OCI-LY3 (cell line): ENCODE results near the gene IQCH.

ENCODE experiments used
- H2AFZ ChIP-seq: fragments of 200-600, 300-600 bp; shearing (Covaris generic); 2 replicates; pipeline ENCODE4 v1.6.0; 2014; ENCODE audit warnings: antibody characterized with exemption, low read depth, low read length
- H3K27ac ChIP-seq: fragments of 200-600, 300-600 bp; sonication (generic); 2 replicates; pipeline ENCODE4 v1.5.1; 2014; ENCODE audit warnings: mild to moderate bottlenecking, low read length, moderate library complexity, mixed read lengths
- H3K27me3 ChIP-seq: fragments of 200-600, 300-600 bp; sonication (generic); 2 replicates; pipeline ENCODE4 v1.6.1; 2014; ENCODE audit warnings: low read depth, low read length, mixed read lengths
- H3K36me3 ChIP-seq: fragments of 200-600, 300-600 bp; sonication (generic); replicated peaks from 2 replicates; pipeline ENCODE3; 2014; ENCODE audit warnings: low read depth, low read length, mixed read lengths
- H3K4me1 ChIP-seq: fragments of 300-600, 200-600 bp; sonication (generic); 2 replicates; pipeline ENCODE4 v1.6.1; 2014; ENCODE audit warnings: low read length, mixed read lengths
- H3K4me2 ChIP-seq: fragments of 200-600, 300-600 bp; sonication (generic); 2 replicates; pipeline ENCODE4 v1.6.1; 2014; ENCODE audit warnings: low read length, mixed read lengths
- H3K4me3 ChIP-seq: fragments of 300-600, 200-600 bp; sonication (generic); 2 replicates; pipeline ENCODE4 v1.5.1; 2014; ENCODE audit warnings: antibody characterized with exemption, mild to moderate bottlenecking, low read length, moderate library complexity
- H3K79me2 ChIP-seq: fragments of 300-600, 200-600 bp; shearing (Covaris generic); 2 replicates; pipeline ENCODE4 v1.6.1; 2014; ENCODE audit warnings: mild to moderate bottlenecking, low read length, mixed read lengths
- H3K9ac ChIP-seq: fragments of 300-600, 200-600 bp; shearing (Covaris generic); 2 replicates; pipeline ENCODE4 v1.6.0; 2014; ENCODE audit warnings: mild to moderate bottlenecking, low read length, moderate library complexity
- H3K9me3 ChIP-seq: fragments of 200-600, 300-600 bp; shearing (Covaris generic); 2 replicates; pipeline ENCODE4 v1.6.1; 2014; ENCODE audit warnings: low read length, mixed read lengths; ENCODE audit not compliant: insufficient read depth
- H4K20me1 ChIP-seq: fragments of 200-600, 300-600 bp; sonication (generic); 2 replicates; pipeline ENCODE4 v1.6.1; 2016; ENCODE audit warnings: low read length, mixed read lengths; ENCODE audit not compliant: insufficient read depth
- CTCF ChIP-seq: fragments of 200-600, 300-600 bp; sonication (generic); IDR thresholded peaks from 2 replicates; pipeline ENCODE4 v1.5.1; 2014; ENCODE audit warnings: antibody characterized with exemption, low read length, low read depth
- EZH2phosphoT487 ChIP-seq: fragments of 200-600 bp; shearing (Covaris generic); IDR thresholded peaks from 2 replicates; pipeline ENCODE4 v1.6.1; 2018; ENCODE audit warnings: antibody characterized with exemption, mixed run types, low read depth

The IQCH gene

GRCh38 chr15:67366904-67367303, 112.3 kb downstream of the IQCH start:
- Histone ChIP-seq H3K4me1 (no peaks in the 10 kb centered on the region), H3K9ac (no peak overlapping the region), H3K9me3 (no peaks in the 10 kb centered on the region), H3K4me3 (no peak overlapping the region), H3K4me2 (no peak overlapping the region), H3K27me3 (peaks cover 12% of the 10 kb centered on the region), H3K79me2 (no peaks in the 10 kb centered on the region), H2AFZ (no peak overlapping the region), H3K27ac (no peak overlapping the region), H4K20me1 (no peaks in the 10 kb centered on the region), H3K36me3 (no peaks in the 10 kb centered on the region)
- TF ChIP-seq CTCF (no peak), EZH2phosphoT487 (no peak)

- H3K4me2 ChIP-seq: no peak overlapping the region
- H3K27ac ChIP-seq: no peak overlapping the region
- TF ChIP-seq EZH2phosphoT487: no peak
- no peak for TF ChIP-seq CTCF
- H3K9ac ChIP-seq: no peak overlapping the region
- H4K20me1 ChIP-seq: no peaks in the 10 kb centered on the region
- H3K4me1 ChIP-seq: no peaks in the 10 kb centered on the region
- H3K4me3 ChIP-seq: no peak overlapping the region
- no peak overlapping the region for H2AFZ ChIP-seq
- no peaks in the 10 kb centered on the region for H3K36me3 ChIP-seq
- H3K79me2 ChIP-seq: no peaks in the 10 kb centered on the region
- no peaks in the 10 kb centered on the region for H3K9me3 ChIP-seq
- peaks cover 12% of the 10 kb centered on the region for H3K27me3 ChIP-seq
Measured at GRCh38 chr15:67369359-67369998, 114.9 kb downstream of the IQCH start.

- H3K9me3 ChIP-seq: no peaks in the 10 kb centered on the region
- H3K27ac ChIP-seq: no peak overlapping the region
- H3K9ac ChIP-seq: no peak overlapping the region
- no peak overlapping the region for H3K4me2 ChIP-seq
- H3K4me3 ChIP-seq: no peak overlapping the region
- peaks cover 12% of the 10 kb centered on the region for H3K27me3 ChIP-seq
- no peaks in the 10 kb centered on the region for H3K36me3 ChIP-seq
- no peak for TF ChIP-seq CTCF
- TF ChIP-seq EZH2phosphoT487: no peak
- H2AFZ ChIP-seq: no peak overlapping the region
- no peaks in the 10 kb centered on the region for H3K79me2 ChIP-seq
- H4K20me1 ChIP-seq: no peaks in the 10 kb centered on the region
- H3K4me1 ChIP-seq: no peaks in the 10 kb centered on the region
Measured at GRCh38 chr15:67370206-67370954, 115.8 kb downstream of the IQCH start.

- no peaks in the 10 kb centered on the region for H4K20me1 ChIP-seq
- H3K9me3 ChIP-seq: no peaks in the 10 kb centered on the region
- H3K9ac ChIP-seq: no peak overlapping the region
- H3K36me3 ChIP-seq: no peaks in the 10 kb centered on the region
- H3K79me2 ChIP-seq: no peaks in the 10 kb centered on the region
- H3K4me1 ChIP-seq: peaks cover 3% of the 10 kb centered on the region
- H3K4me2 ChIP-seq: no peak overlapping the region
- TF ChIP-seq EZH2phosphoT487: no peak
- no peak for TF ChIP-seq CTCF
- peaks cover 12% of the 10 kb centered on the region for H3K27me3 ChIP-seq
- H3K27ac ChIP-seq: no peak overlapping the region
- no peak overlapping the region for H2AFZ ChIP-seq
- H3K4me3 ChIP-seq: no peak overlapping the region
Measured at GRCh38 chr15:67372543-67372942, 118.0 kb downstream of the IQCH start.
